ENCODE data around the gene ESR1. TPM values are rescaled to one million over a fixed set of nuclear protein-coding genes. Genes with fewer than 3 reads are reported as not detected.

The ESR1 gene
- total RNA-seq, 1 experiment from 2014 or later = not detected

GRCh38 chr6:152164957-152165356, 357.5 kb downstream of the ESR1 start:
- H3K27ac Mint-ChIP-seq (ENCODE audit: unreplicated experiment) = no peak overlapping the region
- no peak for DNase-seq
- BruUV-seq (replicated peaks) = no TSS peak
- no peak overlapping the region for H3K4me3 ChIP-seq (ENCODE audit: low read depth, low read length)
- no peaks in the 10 kb centered on the region for H3K9me3 ChIP-seq
- H3K4me1 Mint-ChIP-seq (ENCODE audit: low read depth, unreplicated experiment) = no peaks in the 10 kb centered on the region
- H3K4me3 Mint-ChIP-seq (ENCODE audit: unreplicated experiment) = no peak overlapping the region
- CTCF ChIA-PET = no interaction called here
- H3K36me3 ChIP-seq (ENCODE audit: control insufficient read depth, insufficient read depth, low read length) = no peaks in the 10 kb centered on the region
- no peaks in the 10 kb centered on the region for H3K9me3 Mint-ChIP-seq (ENCODE audit: unreplicated experiment)
- no peaks in the 10 kb centered on the region for H3K4me1 ChIP-seq
- no peaks in the 10 kb centered on the region for H3K27me3 ChIP-seq (replicated peaks; ENCODE audit: control insufficient read depth, insufficient read depth, low read length)
- H3K27me3 Mint-ChIP-seq (ENCODE audit: insufficient read depth, unreplicated experiment) = no peaks in the 10 kb centered on the region
- no peak for TF ChIP-seq CTCF (IDR thresholded peaks at IDR 0.05; ENCODE audit: insufficient read depth in 1 of 2, low read depth in 1 of 2, low read length in 1 of 2, severe bottlenecking in 1 of 2, unreplicated experiment in 1 of 2)
- no peaks in the 10 kb centered on the region for H3K36me3 Mint-ChIP-seq (ENCODE audit: insufficient read depth, unreplicated experiment)
- intact Hi-C loops (cut with micrococcal nuclease; ENCODE audit: unreplicated experiment) = no loop called here
- POLR2A ChIA-PET = no interaction called here

- H3K36me3 ChIP-seq (ENCODE audit: control insufficient read depth, insufficient read depth, low read length) = no peaks in the 10 kb centered on the region
- CTCF ChIA-PET = interaction anchor here (1.0 kb wide), 1 partner anchor 42 kb away, joined by 3 read pairs; no protein-coding TSS in a partner anchor
Measured at GRCh38 chr6:152166497-152166896, 359.0 kb downstream of the ESR1 start.

GRCh38 chr6:152166897-152167296, 359.4 kb downstream of the ESR1 start:
- POLR2A ChIA-PET = no interaction called here
- no peaks in the 10 kb centered on the region for H3K36me3 ChIP-seq (ENCODE audit: control insufficient read depth, insufficient read depth, low read length)
- H3K4me1 ChIP-seq = no peaks in the 10 kb centered on the region
- peaks cover 9% of the 10 kb centered on the region for H3K4me1 Mint-ChIP-seq (ENCODE audit: low read depth, unreplicated experiment)
- no peaks in the 10 kb centered on the region for H3K9me3 Mint-ChIP-seq (ENCODE audit: unreplicated experiment)
- no peaks in the 10 kb centered on the region for H3K9me3 ChIP-seq
- intact Hi-C loops (cut with micrococcal nuclease; ENCODE audit: unreplicated experiment) = no loop called here
- no peak overlapping the region for H3K4me3 Mint-ChIP-seq (ENCODE audit: unreplicated experiment)
- no peaks in the 10 kb centered on the region for H3K27me3 ChIP-seq (replicated peaks; ENCODE audit: control insufficient read depth, insufficient read depth, low read length)
- no peak overlapping the region for H3K4me3 ChIP-seq (ENCODE audit: low read depth, low read length)
- CTCF ChIA-PET = no interaction called here
- DNase-seq = no peak
- no peak overlapping the region for H3K27ac Mint-ChIP-seq (ENCODE audit: unreplicated experiment)
- TF ChIP-seq CTCF (IDR thresholded peaks at IDR 0.05; ENCODE audit: insufficient read depth in 1 of 2, low read depth in 1 of 2, low read length in 1 of 2, severe bottlenecking in 1 of 2, unreplicated experiment in 1 of 2) = no peak
- H3K36me3 Mint-ChIP-seq (ENCODE audit: insufficient read depth, unreplicated experiment) = no peaks in the 10 kb centered on the region
- no peaks in the 10 kb centered on the region for H3K27me3 Mint-ChIP-seq (ENCODE audit: insufficient read depth, unreplicated experiment)
- no TSS peak for BruUV-seq (replicated peaks)

More at GRCh38 chr6:152166497-152166896, 359.0 kb downstream of the ESR1 start:
- Histone ChIP-seq H3K4me1 (no peaks in the 10 kb centered on the region), H3K9me3 (no peaks in the 10 kb centered on the region), H3K4me3 (ENCODE audit: low read depth, low read length) (no peak overlapping the region), H3K27me3 (replicated peaks; ENCODE audit: control insufficient read depth, insufficient read depth, low read length) (no peaks in the 10 kb centered on the region)
- BruUV-seq (replicated peaks) = no TSS peak
- intact Hi-C loops (cut with micrococcal nuclease; ENCODE audit: unreplicated experiment) = no loop called here
- Mint-ChIP-seq H3K27me3 (ENCODE audit: insufficient read depth, unreplicated experiment) (no peaks in the 10 kb centered on the region), H3K4me3 (ENCODE audit: unreplicated experiment) (no peak overlapping the region), H3K4me1 (ENCODE audit: low read depth, unreplicated experiment) (peaks cover 9% of the 10 kb centered on the region), H3K9me3 (ENCODE audit: unreplicated experiment) (no peaks in the 10 kb centered on the region), H3K36me3 (ENCODE audit: insufficient read depth, unreplicated experiment) (no peaks in the 10 kb centered on the region), H3K27ac (ENCODE audit: unreplicated experiment) (no peak overlapping the region)
- POLR2A ChIA-PET = no interaction called here
- no peak for DNase-seq
- TF ChIP-seq CTCF (IDR thresholded peaks at IDR 0.05; ENCODE audit: insufficient read depth in 1 of 2, low read depth in 1 of 2, low read length in 1 of 2, severe bottlenecking in 1 of 2, unreplicated experiment in 1 of 2) = no peak

Data from Caco-2 (cell line).